ENCODE data around the gene KCNJ4. TPM values are rescaled to one million over a fixed set of nuclear protein-coding genes. Genes with fewer than 3 reads are reported as not detected.
"Not testable (repeated sequence)": the region's sequence is repeated elsewhere in the genome, so short reads cannot be mapped to it uniquely, and the experiment has no call there.

KCNJ4 gene
- polyA plus RNA-seq, 4 donors: 0.06 to 2.1 TPM; not detected in 2

GRCh38 chr22:38413085-38414008 is 41.7 kb downstream of the KCNJ4 start:
- no peak overlapping the region for H3K27ac ChIP-seq (ENCODE audit: low read depth in 1 of 3, low read length in 2 of 3)
- FAIRE-seq: no peak
- DNase-seq: peak; percentile 43 to 53
- no peaks in the 10 kb centered on the region for H3K9me3 ChIP-seq (ENCODE audit: control insufficient read depth in 2 of 2, insufficient read depth in 1 of 2, low read depth in 1 of 2, low read length in 1 of 2)
- H3K4me3 ChIP-seq (ENCODE audit: low read depth in 1 of 3, low read length in 3 of 3): peak overlapping the region in 2 of 3 donors; percentile 4 to 26
- no peaks in the 10 kb centered on the region for H3K36me3 ChIP-seq (ENCODE audit: control insufficient read depth in 3 of 3, insufficient read depth in 2 of 3, low read depth in 1 of 3, low read length in 3 of 3)
- peaks cover 0 to 4% (median 0%) of the 10 kb centered on the region in 3 donors for H3K4me1 ChIP-seq (ENCODE audit: control insufficient read depth in 3 of 3, insufficient read depth in 2 of 3, low read depth in 1 of 3, low read length in 2 of 3)
- WGBS, 3 donors: 30 to 45% (median 33%) methylated on average over 20 of the region's 20 CpGs
- no peaks in the 10 kb centered on the region for H3K27me3 ChIP-seq (ENCODE audit: control insufficient read depth in 3 of 3, insufficient read depth in 3 of 3, low read length in 3 of 3)

DNA sequence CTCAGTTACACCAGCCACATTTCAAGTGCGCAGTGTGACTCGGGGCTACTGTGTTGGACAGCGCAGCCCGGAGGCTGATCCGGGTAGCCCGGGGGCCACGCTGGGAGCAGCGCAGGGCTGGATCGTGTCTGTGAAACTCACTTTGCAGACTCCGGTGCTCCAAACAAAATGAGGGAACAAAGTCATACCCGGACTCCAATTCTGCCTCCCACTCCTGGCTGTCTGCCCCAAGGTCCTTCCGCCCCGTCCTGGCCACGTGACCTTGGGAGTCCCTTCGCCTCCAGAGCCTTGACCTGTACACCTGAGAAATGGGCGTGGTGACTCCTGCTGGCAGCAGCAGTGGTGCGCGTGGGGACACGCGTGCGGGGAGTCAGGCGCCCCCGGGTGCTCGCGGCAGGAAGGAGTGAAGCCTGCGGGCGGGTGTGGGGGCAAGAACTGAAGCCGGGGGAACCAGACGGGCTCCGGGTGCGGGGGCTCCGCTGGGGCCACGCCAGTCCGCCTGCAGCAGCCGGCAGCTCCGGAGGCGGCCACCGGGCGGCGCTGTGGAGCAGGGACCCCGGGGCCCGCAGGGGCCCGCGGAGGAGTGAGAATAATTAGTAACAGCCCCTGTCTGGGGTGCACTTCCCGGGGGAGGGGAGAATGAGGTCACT is 42.4 kb downstream of the KCNJ4 start:
- H3K4me1 ChIP-seq (ENCODE audit: control insufficient read depth in 3 of 3, insufficient read depth in 2 of 3, low read depth in 1 of 3, low read length in 2 of 3): peaks cover 0 to 4% (median 0%) of the 10 kb centered on the region in 3 donors

DNA sequence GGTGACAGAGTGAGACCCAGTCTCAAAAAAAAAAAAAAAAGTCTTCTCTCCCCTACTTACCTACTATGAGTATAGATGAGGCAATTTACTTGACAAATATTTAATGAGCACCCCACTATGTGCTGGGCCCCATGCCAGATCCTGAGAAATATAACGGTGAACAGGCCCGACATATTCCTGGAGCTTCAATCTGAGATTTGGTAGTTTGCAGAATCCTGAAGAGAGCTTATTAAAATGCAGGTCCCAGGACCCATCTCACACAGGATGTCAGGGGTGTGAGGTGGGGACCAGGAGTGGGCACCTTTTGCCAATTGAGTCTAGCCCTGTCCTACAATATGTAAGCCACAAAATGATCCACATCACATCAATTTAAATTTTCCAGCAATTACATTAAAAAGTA is 44.0 kb downstream of the KCNJ4 start:
- no peak for DNase-seq
- Histone ChIP-seq H3K9me3 (ENCODE audit: control insufficient read depth in 2 of 2, insufficient read depth in 1 of 2, low read depth in 1 of 2, low read length in 1 of 2) (no peaks in the 10 kb centered on the region), H3K27me3 (ENCODE audit: control insufficient read depth in 3 of 3, insufficient read depth in 3 of 3, low read length in 3 of 3) (no peaks in the 10 kb centered on the region), H3K4me1 (ENCODE audit: control insufficient read depth in 3 of 3, insufficient read depth in 2 of 3, low read depth in 1 of 3, low read length in 2 of 3) (peaks cover 0 to 4% (median 0%) of the 10 kb centered on the region in 3 donors), H3K27ac (ENCODE audit: low read depth in 1 of 3, low read length in 2 of 3) (no peak overlapping the region), H3K36me3 (ENCODE audit: control insufficient read depth in 3 of 3, insufficient read depth in 2 of 3, low read depth in 1 of 3, low read length in 3 of 3) (no peaks in the 10 kb centered on the region), H3K4me3 (ENCODE audit: low read depth in 1 of 3, low read length in 3 of 3) (no peak overlapping the region)
- FAIRE-seq: no peak
- WGBS, 3 donors: 96 to 97% (median 97%) methylated on average over 2 of the region's 2 CpGs

More for the DNA sequence above, 42.4 kb downstream of the KCNJ4 start:
- Histone ChIP-seq H3K27ac (ENCODE audit: low read depth in 1 of 3, low read length in 2 of 3) (no peak overlapping the region), H3K4me3 (ENCODE audit: low read depth in 1 of 3, low read length in 3 of 3) (peak overlapping the region in 2 of 3 donors; percentile 4 to 26), H3K36me3 (ENCODE audit: control insufficient read depth in 3 of 3, insufficient read depth in 2 of 3, low read depth in 1 of 3, low read length in 3 of 3) (no peaks in the 10 kb centered on the region), H3K9me3 (ENCODE audit: control insufficient read depth in 2 of 2, insufficient read depth in 1 of 2, low read depth in 1 of 2, low read length in 1 of 2) (no peaks in the 10 kb centered on the region), H3K27me3 (ENCODE audit: control insufficient read depth in 3 of 3, insufficient read depth in 3 of 3, low read length in 3 of 3) (no peaks in the 10 kb centered on the region)
- peak; percentile 48 to 62 for DNase-seq
- WGBS, 3 donors: 8 to 14% (median 8%) methylated on average over 36 to 45 of the region's 45 CpGs
- no peak for FAIRE-seq

- not testable (repeated sequence) for H3K4me3 ChIP-seq (ENCODE audit: low read depth in 1 of 3, low read length in 3 of 3); FAIRE-seq; H3K27ac ChIP-seq (ENCODE audit: low read depth in 1 of 3, low read length in 2 of 3); H3K27me3 ChIP-seq (ENCODE audit: control insufficient read depth in 3 of 3, insufficient read depth in 3 of 3, low read length in 3 of 3); H3K4me1 ChIP-seq (ENCODE audit: control insufficient read depth in 3 of 3, insufficient read depth in 2 of 3, low read depth in 1 of 3, low read length in 2 of 3); H3K9me3 ChIP-seq (ENCODE audit: control insufficient read depth in 2 of 2, insufficient read depth in 1 of 2, low read depth in 1 of 2, low read length in 1 of 2); H3K36me3 ChIP-seq (ENCODE audit: control insufficient read depth in 3 of 3, insufficient read depth in 2 of 3, low read depth in 1 of 3, low read length in 3 of 3); DNase-seq
- 93 to 96% (median 95%) methylated on average over 20 to 35 of the region's 35 CpGs for WGBS, 3 donors
These were observed 45.1 kb downstream of the KCNJ4 start for GRCh38 chr22:38409916-38410315.

DNA sequence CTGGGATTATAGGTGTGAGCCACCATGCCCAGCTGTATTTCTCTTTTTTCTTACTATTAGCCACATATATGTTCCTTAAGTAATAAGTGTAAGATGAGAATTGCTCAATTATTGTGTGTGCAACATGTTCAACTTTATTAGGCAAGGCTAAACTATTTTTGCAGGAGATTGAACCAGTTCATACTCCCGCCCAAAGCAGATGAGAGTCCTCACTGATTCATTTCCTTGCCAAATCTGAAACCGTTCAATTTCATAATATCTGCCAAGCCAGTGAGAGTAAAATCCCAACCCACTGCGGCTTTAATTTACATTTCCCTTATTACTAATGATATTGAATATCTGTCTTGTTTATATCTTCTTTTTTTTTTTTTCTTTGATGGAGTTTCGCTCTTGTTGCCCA is 48.4 kb downstream of the KCNJ4 start:
- WGBS, 3 donors: 53 to 78% (median 64%) methylated on average over 4 of the region's 4 CpGs
- H3K4me3 ChIP-seq (ENCODE audit: low read depth in 1 of 3, low read length in 3 of 3): no peak overlapping the region
- H3K27me3 ChIP-seq (ENCODE audit: control insufficient read depth in 3 of 3, insufficient read depth in 3 of 3, low read length in 3 of 3): no peaks in the 10 kb centered on the region
- FAIRE-seq (no peak), DNase-seq (no peak)
- H3K36me3 ChIP-seq (ENCODE audit: control insufficient read depth in 3 of 3, insufficient read depth in 2 of 3, low read depth in 1 of 3, low read length in 3 of 3): no peaks in the 10 kb centered on the region
- H3K4me1 ChIP-seq (ENCODE audit: control insufficient read depth in 3 of 3, insufficient read depth in 2 of 3, low read depth in 1 of 3, low read length in 2 of 3): no peaks in the 10 kb centered on the region
- H3K27ac ChIP-seq (ENCODE audit: low read depth in 1 of 3, low read length in 2 of 3): no peak overlapping the region
- no peaks in the 10 kb centered on the region for H3K9me3 ChIP-seq (ENCODE audit: control insufficient read depth in 2 of 2, insufficient read depth in 1 of 2, low read depth in 1 of 2, low read length in 1 of 2)

GRCh38 chr22:38404419-38404818 is 50.6 kb downstream of the KCNJ4 start:
- Histone ChIP-seq H3K27ac (ENCODE audit: low read depth in 1 of 3, low read length in 2 of 3) (no peak overlapping the region), H3K4me3 (ENCODE audit: low read depth in 1 of 3, low read length in 3 of 3) (no peak overlapping the region), H3K36me3 (ENCODE audit: control insufficient read depth in 3 of 3, insufficient read depth in 2 of 3, low read depth in 1 of 3, low read length in 3 of 3) (no peaks in the 10 kb centered on the region), H3K4me1 (ENCODE audit: control insufficient read depth in 3 of 3, insufficient read depth in 2 of 3, low read depth in 1 of 3, low read length in 2 of 3) (no peaks in the 10 kb centered on the region), H3K27me3 (ENCODE audit: control insufficient read depth in 3 of 3, insufficient read depth in 3 of 3, low read length in 3 of 3) (no peaks in the 10 kb centered on the region), H3K9me3 (ENCODE audit: control insufficient read depth in 2 of 2, insufficient read depth in 1 of 2, low read depth in 1 of 2, low read length in 1 of 2) (no peaks in the 10 kb centered on the region)
- FAIRE-seq: no peak
- no peak for DNase-seq
- WGBS, 3 donors: 90 to 92% (median 91%) methylated on average over 6 of the region's 6 CpGs

GRCh38 chr22:38403812-38404211 is 51.2 kb downstream of the KCNJ4 start:
- Histone ChIP-seq H3K9me3 (ENCODE audit: control insufficient read depth in 2 of 2, insufficient read depth in 1 of 2, low read depth in 1 of 2, low read length in 1 of 2) (no peaks in the 10 kb centered on the region), H3K27ac (ENCODE audit: low read depth in 1 of 3, low read length in 2 of 3) (no peak overlapping the region), H3K4me3 (ENCODE audit: low read depth in 1 of 3, low read length in 3 of 3) (no peak overlapping the region), H3K27me3 (ENCODE audit: control insufficient read depth in 3 of 3, insufficient read depth in 3 of 3, low read length in 3 of 3) (no peaks in the 10 kb centered on the region), H3K4me1 (ENCODE audit: control insufficient read depth in 3 of 3, insufficient read depth in 2 of 3, low read depth in 1 of 3, low read length in 2 of 3) (no peaks in the 10 kb centered on the region), H3K36me3 (ENCODE audit: control insufficient read depth in 3 of 3, insufficient read depth in 2 of 3, low read depth in 1 of 3, low read length in 3 of 3) (no peaks in the 10 kb centered on the region)
- DNase-seq: no peak
- 76 to 86% (median 83%) methylated on average over 8 of the region's 8 CpGs for WGBS, 3 donors
- FAIRE-seq: no peak

- FAIRE-seq (no peak), DNase-seq (no peak)
- WGBS, 3 donors: 82 to 89% (median 85%) methylated on average over 12 of the region's 12 CpGs
- Histone ChIP-seq H3K4me3 (ENCODE audit: low read depth in 1 of 3, low read length in 3 of 3) (no peak overlapping the region), H3K36me3 (ENCODE audit: control insufficient read depth in 3 of 3, insufficient read depth in 2 of 3, low read depth in 1 of 3, low read length in 3 of 3) (no peaks in the 10 kb centered on the region), H3K27ac (ENCODE audit: low read depth in 1 of 3, low read length in 2 of 3) (no peak overlapping the region), H3K9me3 (ENCODE audit: control insufficient read depth in 2 of 2, insufficient read depth in 1 of 2, low read depth in 1 of 2, low read length in 1 of 2) (no peaks in the 10 kb centered on the region), H3K27me3 (ENCODE audit: control insufficient read depth in 3 of 3, insufficient read depth in 3 of 3, low read length in 3 of 3) (no peaks in the 10 kb centered on the region), H3K4me1 (ENCODE audit: control insufficient read depth in 3 of 3, insufficient read depth in 2 of 3, low read depth in 1 of 3, low read length in 2 of 3) (peaks cover 0 to under 1% (median 0%) of the 10 kb centered on the region in 3 donors)
These were observed 52.8 kb downstream of the KCNJ4 start for GRCh38 chr22:38402204-38402603.

Data from small intestine (tissue), 7 donors.